GM18867 (cell line): ENCODE measurements around the gene TAF4.
"Not testable (repeated sequence)": the region's sequence is repeated elsewhere in the genome, so short reads cannot be mapped to it uniquely, and the experiment has no call there.

ENCODE experiments used
- ATAC-seq: cut with Tn5 transposase; IDR thresholded peaks from one replicate; pipeline ENCODE4 v1.9.1; 2021; ENCODE audit warnings: mild to moderate bottlenecking, moderate library complexity; ENCODE audit not compliant: unreplicated experiment

Gene TAF4, protein sequence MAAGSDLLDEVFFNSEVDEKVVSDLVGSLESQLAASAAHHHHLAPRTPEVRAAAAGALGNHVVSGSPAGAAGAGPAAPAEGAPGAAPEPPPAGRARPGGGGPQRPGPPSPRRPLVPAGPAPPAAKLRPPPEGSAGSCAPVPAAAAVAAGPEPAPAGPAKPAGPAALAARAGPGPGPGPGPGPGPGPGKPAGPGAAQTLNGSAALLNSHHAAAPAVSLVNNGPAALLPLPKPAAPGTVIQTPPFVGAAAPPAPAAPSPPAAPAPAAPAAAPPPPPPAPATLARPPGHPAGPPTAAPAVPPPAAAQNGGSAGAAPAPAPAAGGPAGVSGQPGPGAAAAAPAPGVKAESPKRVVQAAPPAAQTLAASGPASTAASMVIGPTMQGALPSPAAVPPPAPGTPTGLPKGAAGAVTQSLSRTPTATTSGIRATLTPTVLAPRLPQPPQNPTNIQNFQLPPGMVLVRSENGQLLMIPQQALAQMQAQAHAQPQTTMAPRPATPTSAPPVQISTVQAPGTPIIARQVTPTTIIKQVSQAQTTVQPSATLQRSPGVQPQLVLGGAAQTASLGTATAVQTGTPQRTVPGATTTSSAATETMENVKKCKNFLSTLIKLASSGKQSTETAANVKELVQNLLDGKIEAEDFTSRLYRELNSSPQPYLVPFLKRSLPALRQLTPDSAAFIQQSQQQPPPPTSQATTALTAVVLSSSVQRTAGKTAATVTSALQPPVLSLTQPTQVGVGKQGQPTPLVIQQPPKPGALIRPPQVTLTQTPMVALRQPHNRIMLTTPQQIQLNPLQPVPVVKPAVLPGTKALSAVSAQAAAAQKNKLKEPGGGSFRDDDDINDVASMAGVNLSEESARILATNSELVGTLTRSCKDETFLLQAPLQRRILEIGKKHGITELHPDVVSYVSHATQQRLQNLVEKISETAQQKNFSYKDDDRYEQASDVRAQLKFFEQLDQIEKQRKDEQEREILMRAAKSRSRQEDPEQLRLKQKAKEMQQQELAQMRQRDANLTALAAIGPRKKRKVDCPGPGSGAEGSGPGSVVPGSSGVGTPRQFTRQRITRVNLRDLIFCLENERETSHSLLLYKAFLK

DNA sequence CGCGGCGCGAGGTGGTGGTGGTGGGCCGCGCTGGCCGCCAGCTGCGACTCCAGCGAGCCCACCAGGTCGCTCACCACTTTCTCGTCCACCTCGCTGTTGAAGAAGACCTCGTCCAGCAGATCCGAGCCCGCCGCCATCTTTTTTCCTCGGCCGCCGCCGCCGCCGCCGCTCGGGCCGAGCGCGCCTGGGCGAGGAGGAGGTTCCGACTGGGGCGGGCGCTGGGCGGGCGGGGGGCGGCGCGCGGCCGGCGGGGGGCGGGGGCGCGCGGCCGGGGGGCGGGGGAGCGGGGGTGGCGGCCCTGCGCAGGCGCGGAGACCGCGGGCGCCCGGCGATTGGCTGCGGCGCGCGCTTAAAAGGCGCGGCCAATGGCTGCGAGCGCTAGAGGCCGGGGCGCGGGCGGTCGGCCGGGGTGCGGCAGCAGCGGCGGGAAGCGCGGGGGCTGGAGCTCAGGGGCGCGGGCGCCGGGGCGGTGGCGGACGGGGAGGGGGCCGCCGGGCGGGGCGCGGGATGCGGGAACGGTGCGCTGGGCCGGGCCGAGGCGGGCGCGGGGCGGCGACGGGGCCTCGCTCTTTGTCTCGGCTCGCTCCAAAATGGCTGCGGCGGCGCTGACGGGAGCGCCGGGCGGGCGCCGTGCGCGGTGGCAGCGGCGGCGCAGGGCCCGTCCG, at the start of gene TAF4:
Gene TAF4 (minus strand): TSS at position 208 of the 665 bp plus-strand sequence. CDS start 71 bp downstream, at position 137.
- ATAC-seq = peak; percentile 78

DNA sequence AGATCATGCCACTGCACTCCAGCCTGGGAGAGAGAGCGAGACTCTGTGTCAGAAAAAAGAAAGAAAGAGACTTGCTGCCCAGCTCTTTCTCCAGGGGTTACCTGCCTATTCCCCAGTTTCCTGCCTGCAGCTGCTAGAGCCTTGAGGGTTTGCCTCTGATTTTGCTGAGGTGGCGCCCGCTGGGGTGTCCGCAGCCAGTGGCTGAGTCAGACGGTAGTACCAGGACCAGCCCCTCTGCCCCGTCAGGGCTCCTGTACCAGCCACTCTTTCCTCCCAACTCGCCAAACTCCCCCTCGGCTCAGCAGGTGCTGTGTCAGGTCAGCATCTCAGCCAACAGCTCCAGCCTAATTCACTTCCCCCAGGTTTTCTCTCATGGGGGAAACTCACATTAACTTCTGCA, 49.2 kb upstream of the TAF4 start:
- ATAC-seq = no peak

DNA sequence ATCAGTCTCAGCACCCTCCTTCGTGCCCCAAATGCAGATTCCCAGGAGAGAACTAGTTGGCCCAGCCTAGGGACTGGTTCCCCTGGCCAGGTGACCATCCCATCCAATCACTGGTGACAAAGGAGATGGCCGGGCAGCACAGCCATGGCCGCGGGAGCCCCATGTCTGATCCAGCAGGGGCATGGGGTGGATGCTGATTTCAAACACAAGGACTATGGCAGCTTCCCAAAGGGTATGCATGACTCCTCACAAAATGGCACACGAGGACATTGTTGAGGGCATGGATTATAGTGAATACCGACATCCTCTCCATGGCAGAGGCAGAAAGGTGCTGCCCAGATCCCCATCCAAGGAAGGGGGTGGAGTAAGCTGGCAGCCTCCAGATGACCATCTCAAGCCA, 46.7 kb upstream of the TAF4 start:
- ATAC-seq = no peak

DNA sequence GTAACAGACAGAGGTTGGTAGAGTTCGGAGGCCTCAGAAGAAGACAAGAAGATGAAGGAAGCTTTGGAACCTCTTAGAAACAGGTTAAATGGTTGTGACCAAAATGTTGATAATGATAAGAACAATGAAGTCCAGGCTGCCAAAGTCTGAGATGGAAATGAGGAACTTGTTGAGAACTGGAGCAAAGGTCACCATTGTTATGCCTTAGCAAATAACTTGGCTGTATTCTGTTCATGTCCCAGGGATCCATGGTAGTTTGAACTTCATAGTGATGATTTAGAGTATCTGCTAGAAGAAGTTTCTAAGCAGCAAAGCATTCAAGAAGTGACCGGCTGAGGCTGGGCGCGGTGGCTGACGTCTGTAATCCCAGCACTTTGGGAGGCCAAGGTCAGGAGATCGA, 45.5 kb upstream of the TAF4 start:
- no peak for ATAC-seq

DNA sequence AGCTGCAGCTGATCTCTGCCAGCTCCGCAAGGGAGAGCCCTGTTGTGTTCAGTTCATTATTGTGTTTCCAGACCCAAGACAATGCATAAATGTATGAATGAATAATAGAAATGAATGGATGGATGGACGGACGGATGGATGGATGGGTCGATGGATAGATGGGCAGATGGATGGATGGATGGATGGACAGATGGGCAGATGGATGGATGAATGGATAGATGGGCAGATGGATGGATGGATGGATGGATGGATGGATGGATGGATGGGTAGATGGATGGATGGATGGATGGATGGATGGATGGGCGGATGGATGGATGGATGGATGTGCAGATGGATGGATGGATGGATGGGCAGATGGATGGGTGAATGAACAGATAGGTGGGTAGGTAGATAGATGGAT, 39.9 kb upstream of the TAF4 start:
- no peak for ATAC-seq

DNA sequence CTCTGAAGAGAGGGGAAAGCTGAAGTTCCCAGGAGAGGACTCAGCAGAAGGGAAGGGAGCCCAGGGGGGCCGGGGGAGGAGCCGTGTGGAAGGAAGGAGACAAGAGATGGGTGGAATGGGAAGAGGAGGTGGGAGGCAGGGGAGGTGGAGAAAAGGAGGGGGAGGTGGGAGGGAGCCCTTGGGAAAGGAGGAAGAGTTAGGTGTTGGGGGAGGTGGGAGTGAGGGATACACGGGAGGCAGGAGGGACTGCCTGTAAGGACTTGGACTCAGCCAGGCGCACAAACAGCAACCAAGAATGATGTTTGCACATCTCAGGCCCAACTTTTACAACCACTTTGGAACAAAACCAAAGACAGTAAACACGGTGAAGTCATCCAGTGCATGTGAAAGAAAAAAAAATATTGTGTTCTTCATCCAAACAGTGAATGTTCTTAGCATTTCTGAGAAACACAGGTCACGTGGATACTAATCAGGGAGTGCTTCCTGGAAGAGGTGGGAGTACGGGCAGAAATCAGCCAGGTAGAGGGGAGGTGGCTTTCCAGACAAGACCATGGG, 39.2 kb upstream of the TAF4 start:
- no peak for ATAC-seq

DNA sequence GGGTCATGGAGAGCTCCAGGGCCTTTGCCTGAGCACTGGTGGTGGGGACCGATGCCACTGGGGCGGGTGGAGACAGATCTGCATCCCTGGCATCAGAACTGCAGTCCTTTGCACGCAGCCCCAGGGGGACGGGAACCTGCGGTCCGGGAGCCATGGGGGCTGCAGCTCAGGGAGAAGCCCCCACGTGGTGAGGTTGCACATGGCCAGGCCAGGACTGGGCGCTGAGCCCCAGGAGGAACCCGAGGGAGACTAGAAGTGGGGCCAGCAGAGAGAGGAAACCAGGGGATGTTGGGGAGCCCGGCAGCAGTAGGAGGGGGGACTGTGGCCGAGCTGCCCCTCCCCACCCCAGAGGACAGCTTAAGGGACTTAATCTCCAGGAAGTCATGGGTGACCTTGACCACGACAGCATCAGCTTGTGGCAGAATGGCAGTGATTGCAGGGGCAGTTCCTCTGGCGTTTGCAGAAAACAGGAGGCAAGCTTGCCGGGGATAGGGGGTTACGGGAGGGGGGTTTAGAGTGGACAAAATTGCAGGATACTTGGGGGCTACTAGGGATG, 38.6 kb upstream of the TAF4 start:
- ATAC-seq = no peak

DNA sequence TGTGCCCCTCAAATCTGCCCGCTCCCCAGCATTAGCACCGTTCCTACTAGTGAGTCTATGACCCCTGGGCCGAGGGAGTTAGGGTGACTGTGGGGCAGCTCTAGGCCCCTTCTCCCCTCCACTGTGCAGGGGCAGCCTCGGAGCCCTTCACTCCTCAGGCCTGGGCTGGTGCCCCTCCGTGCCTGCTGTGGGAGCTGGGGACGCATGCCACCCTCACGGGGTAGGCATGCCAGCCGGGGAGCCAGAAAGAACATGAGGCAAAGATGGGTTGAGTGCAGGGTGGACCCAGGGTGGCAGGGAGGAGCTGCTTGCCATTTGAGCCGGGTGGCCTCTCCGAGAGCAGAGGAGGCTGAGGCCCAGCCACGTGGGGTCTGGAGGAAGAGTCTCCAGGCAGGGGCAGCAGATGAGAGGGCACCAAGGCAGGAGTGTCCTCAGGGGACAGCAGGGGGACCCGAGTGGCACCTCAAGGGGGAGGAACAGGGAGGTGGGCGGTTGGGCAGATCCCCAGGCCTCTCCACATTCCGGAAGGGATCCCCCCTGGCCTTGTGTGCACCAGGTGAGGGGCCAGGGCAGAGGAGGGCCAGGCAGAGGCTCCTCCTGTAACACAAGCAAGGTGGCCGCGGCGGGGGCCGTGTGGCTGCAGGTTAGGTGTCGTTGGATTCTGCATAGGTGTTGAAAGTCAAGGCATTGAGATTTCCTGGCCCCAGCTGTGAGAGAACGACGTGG, 38.0 kb upstream of the TAF4 start:
- ATAC-seq = no peak

DNA sequence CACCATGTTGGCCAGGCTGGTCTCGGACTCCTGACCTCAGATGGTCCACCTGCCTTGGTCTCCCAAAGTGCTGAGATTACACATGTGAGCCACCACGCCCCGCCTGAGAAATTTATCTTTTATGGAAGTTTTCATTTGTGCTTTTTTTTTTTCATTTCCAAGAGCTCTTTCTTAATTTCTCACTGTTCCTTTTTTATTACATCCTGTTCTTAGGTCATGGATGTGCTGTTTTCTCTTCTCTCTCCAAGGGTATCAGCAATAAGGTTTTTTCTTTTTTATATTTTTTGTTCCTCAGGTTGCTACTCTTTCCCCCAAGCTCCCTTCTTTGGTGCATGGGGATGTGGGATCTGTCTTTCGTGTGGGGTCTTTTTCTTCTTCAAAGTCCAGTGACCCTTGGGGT, 35.4 kb upstream of the TAF4 start:
- ATAC-seq = no peak

DNA sequence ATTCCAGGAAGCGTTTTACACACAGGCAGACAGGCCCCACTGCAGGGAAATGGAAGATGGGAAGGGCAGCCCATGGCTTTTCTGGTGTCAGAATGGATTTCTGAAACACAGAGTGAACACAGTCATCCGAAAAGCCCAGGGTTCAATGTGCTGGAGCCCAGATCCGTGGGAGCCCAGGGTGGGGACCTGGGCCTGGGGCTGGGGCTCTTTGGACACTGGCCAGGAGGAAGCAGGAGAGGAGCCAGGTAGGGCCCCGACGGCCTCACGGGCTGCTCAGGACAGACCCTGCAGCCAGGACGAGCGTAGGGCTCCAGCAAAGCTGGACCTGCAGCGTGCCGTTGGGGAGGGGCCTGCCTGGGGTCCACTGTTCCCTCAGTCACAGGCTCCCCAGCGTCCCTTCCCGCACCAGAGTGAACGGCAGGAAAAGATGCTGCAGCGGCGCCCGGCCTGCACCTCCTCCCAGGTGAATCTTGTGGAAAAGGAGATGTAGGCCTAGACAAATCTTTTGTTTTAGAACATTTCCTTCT, 32.3 kb upstream of the TAF4 start:
- ATAC-seq = no peak

DNA sequence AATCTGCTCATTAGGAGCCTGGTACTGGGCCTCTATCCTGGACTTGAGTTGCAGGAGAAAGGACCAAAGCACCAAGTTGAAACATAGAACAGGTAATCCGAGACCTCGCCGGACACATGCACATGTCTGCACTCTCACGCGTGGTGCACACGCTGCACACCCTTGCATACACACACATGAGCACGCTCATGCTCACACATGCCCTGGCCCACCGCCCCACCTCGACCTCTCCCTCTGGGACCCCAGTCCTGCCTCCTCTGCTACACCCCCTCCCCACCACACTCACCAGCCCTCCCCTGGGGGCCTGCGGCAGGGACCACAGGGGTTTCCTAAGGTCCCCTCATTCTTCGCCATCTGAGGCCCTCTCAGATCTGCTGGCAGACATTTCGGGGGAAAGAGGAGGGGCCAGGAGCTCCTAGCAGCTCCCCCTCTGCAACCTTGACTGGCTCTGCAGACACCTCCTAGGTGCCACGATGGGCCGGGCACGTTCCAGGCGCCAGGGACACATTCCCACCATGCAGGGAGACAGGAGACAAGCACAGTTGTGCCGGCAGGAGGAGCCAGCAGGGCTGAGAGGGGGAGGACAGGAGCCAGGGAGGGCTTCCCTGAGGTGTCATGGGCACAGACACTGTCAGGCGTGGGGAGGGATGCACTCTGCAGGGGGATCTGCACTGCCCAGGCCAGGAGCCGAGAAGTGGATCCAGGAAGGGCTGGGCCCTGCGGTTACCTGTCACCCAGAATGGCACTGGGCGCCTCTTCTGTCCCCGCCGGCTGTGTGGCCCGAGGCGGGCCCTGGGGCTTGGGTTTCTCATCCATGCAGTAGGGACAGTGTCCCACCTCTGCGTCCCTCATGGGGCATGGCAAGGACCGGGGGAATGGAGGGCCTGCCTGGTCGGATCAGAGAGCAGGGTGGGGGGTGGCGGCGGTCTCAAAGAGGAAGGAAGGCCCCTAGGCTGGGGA, 31.0 kb upstream of the TAF4 start:
- no peak for ATAC-seq

DNA sequence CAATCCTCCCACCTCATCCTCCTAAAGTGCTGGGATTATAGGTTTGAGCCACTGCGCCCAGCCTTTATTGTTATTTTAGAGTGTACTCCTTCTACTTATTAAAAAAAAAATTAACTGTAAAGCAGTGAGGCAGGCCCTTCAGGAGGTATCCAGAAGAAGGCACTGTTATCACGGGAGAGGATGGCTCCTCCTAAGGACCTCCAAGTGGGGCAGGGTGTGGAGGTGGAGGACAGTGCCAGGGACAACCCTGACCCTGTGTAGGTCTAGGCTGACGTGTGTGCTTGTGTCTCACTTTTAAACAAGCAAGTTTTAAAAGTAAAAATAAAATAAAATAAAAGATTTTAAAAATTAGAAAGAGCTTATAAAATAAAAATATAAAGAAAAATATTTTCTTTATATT, 23.7 kb upstream of the TAF4 start:
- ATAC-seq = no peak

DNA sequence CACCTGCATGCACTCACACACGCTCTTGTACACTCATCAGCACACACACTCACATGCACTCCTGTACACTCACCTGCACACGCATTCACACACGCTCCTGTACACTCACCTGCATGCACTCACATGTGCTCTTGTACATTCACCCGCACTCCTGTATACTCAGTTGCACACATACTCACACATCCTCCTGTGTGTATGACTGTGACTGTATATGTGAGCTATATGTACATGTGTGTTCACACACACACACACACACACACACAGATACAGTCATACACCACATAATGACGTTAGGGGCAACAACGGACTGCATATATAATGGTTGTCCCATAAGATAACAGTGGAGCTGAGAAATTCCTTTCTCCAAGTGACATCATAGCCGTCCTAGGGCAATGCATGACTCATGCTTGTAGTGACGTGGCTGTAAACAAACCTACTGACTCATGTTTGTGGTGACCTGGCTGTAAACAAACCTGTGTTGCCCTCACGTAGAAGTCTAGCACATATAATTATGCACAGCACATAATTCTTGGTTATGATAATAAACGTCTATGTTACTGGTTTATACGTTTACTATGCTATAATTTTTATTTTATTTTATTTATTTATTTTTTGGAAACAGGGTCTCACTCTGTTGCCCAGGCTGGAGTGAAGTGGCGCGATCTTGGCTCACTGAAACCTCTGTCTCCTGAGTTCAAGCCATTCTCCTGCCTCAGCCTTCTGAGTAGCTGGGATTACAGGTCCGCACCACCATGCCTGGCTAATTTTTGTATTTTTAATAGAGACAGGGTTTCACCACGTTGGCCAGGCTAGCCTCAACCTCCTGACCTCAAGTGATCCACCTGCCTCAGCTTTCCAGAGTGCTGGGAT, 22.8 kb upstream of the TAF4 start:
- ATAC-seq = no peak

DNA sequence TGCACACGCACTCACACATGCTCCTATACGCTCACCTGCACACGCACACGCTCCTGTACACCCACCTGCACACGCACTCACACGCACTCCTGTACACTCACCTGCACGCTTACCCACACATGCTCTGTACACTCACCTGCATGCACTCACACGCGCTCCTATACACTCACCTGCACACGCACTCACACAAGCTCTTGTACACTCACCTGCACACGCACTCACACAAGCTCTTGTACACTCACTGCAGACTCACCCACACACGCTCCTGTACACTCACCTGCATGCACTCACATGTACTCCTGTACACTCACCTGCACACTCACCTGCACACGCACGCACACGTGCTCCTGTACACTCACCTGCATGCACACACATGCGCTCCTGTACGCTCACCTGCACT, 22.0 kb upstream of the TAF4 start:
- no peak for ATAC-seq

DNA sequence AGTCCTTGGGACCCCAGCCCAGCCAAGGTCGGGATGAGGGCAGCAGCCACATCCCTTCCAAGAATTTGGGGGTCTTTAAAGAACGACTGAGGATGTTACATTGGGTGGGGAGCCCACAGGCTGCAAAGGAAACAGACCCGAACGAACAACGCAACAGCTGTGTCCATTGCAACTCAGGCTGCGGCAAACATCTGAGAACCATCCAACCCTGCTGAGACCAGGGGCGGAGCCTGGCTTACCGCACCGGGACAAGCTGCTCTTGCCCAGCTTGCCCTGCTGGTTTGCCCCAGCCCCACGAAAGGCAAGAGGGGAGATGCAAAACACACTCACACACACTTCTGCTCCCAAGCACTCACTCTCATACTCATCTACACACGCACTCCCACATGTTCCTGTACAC, 21.5 kb upstream of the TAF4 start:
- ATAC-seq = no peak

DNA sequence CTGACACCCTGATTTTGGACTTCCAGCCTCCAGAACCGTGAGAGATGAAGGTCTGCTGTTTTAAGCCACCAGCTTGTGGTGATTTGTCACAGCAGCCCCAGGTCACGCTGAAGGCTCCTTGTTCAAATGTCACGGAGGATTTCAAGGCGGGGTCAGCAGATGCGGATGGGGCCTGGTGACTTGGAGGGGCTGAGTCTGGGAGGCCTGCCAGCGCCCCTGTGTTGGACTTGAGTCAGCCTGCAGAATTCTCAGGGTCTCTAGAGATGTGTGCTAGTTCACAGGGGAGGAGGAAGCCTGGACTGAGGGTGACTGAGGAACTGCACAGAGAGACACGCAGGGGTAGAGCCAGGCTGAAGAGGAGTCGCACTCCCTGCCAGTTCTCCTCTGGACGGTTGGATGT, 19.5 kb upstream of the TAF4 start:
- ATAC-seq = no peak

DNA sequence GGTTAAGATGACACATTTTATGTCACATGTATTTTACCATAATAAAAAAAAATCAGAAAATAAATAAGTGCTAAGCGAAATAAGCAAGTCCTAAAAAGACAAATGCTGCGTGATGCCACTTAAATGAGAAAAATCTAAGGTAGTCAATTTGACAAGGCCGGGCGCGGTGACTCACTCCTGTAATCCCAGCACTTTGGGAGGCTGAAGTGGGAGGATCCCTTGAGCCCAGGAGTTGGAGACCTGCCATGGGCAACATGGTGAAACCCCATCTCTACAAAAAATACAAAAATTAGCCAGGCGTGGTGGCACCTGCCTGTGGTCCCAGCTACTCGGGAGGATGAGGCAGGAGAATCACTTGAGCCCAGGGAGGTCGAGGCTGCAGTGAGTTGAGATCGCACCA, 18.5 kb upstream of the TAF4 start:
- ATAC-seq = not testable (repeated sequence)

DNA sequence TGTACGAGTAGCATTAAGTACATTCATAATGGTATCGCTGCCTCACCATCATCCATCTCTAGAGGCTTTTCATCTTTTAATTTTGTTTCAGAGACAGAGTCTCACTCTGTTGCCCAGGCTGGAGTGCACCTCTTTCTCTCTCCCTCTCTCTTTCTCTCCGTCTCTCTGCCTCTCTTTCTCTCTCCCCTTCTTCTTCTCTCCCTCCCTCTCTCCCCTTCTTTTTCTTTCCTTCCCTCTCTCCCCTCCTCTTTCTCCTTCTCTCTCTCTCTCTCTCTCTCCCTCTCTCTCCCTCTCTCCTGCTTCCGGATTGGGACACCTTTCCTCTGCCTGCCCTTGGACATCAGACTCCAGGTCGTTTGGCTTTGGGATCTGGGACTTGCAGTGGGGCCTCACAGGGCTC, 17.6 kb upstream of the TAF4 start:
- no peak for ATAC-seq
